ENCODE measurements around the gene ALDOB.

DNA sequence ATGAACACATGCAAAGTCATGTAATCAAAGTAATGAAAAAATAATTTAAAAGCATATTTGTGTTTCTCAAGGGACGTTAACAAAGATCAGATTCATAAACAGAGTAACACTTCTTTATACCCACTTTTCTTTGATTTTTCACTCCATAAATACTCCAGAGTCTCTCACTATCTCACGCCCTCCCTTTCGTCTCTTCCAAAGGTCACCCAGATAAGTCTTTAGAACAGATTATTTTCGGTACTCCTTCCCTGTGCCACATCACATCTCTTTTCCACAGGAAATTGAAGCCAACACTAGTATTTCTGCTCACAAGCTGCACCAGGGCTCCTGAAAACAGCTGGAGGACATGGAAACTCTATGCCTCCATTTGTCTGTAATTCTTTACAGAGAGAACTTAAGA is 15.4 kb upstream of the ALDOB start:
- no peak for TF ChIP-seq ARNT (IDR thresholded peaks at IDR 0.05)
- no peak for TF ChIP-seq BHLHE40 (IDR thresholded peaks at IDR 0.05; ENCODE audit: borderline replicate concordance)
- TF ChIP-seq FOXA1 (IDR thresholded peaks at IDR 0.05) = no peak
- no peak for TF ChIP-seq HDGF (IDR thresholded peaks at IDR 0.05; ENCODE audit: borderline replicate concordance)
- TF ChIP-seq, protein P1, sequence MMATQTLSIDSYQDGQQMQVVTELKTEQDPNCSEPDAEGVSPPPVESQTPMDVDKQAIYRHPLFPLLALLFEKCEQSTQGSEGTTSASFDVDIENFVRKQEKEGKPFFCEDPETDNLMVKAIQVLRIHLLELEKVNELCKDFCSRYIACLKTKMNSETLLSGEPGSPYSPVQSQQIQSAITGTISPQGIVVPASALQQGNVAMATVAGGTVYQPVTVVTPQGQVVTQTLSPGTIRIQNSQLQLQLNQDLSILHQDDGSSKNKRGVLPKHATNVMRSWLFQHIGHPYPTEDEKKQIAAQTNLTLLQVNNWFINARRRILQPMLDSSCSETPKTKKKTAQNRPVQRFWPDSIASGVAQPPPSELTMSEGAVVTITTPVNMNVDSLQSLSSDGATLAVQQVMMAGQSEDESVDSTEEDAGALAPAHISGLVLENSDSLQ (IDR thresholded peaks at IDR 0.05) = no peak
- TF ChIP-seq NFRKB (IDR thresholded peaks at IDR 0.05) = no peak
- no peak for TF ChIP-seq SUZ12 (IDR thresholded peaks at IDR 0.05)
- TF ChIP-seq TARDBP (IDR thresholded peaks at IDR 0.05) = no peak
- TF ChIP-seq L3MBTL2 (conservative IDR thresholded peaks at IDR 0.05) = no peak
- no peak for TF ChIP-seq SP1 (IDR thresholded peaks at IDR 0.05)
